LNCaP clone FGC (cell line): ENCODE measurements around the gene HEXIM2.

Experiments used
- DNase-seq: peaks from one replicate; pipeline ENCODE4 v3.0.0-alpha.2; 2011; ENCODE audit warnings: low read depth
- H3K4me3 ChIP-seq: 2 replicates; pipeline ENCODE4 v1.5.1; 2011; ENCODE audit warnings: mild to moderate bottlenecking, low read depth, low read length, control low read depth
- TF ChIP-seq, protein P1 (sequence below): IDR thresholded peaks from 2 replicates; pipeline ENCODE4 v1.5.1; 2012; ENCODE audit warnings: mild to moderate bottlenecking; ENCODE audit not compliant: control insufficient read depth, insufficient read depth; ENCODE audit errors: extremely low read depth

The HEXIM2 gene

DNA sequence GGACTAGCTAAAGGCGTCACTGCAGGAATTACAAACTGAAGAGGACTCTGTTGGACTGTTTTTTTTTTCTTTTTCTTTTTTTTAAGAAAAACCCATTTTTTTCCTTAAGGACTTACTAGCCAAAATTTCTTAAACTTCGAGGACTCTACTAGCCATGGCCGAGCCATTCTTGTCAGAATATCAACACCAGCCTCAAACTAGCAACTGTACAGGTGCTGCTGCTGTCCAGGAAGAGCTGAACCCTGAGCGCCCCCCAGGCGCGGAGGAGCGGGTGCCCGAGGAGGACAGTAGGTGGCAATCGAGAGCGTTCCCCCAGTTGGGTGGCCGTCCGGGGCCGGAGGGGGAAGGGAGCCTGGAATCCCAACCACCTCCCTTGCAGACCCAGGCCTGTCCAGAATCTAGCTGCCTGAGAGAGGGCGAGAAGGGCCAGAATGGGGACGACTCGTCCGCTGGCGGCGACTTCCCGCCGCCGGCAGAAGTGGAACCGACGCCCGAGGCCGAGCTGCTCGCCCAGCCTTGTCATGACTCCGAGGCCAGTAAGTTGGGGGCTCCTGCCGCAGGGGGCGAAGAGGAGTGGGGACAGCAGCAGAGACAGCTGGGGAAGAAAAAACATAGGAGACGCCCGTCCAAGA, 12.5 kb upstream of the HEXIM2 start:
- TF ChIP-seq, protein P1, sequence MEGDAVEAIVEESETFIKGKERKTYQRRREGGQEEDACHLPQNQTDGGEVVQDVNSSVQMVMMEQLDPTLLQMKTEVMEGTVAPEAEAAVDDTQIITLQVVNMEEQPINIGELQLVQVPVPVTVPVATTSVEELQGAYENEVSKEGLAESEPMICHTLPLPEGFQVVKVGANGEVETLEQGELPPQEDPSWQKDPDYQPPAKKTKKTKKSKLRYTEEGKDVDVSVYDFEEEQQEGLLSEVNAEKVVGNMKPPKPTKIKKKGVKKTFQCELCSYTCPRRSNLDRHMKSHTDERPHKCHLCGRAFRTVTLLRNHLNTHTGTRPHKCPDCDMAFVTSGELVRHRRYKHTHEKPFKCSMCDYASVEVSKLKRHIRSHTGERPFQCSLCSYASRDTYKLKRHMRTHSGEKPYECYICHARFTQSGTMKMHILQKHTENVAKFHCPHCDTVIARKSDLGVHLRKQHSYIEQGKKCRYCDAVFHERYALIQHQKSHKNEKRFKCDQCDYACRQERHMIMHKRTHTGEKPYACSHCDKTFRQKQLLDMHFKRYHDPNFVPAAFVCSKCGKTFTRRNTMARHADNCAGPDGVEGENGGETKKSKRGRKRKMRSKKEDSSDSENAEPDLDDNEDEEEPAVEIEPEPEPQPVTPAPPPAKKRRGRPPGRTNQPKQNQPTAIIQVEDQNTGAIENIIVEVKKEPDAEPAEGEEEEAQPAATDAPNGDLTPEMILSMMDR, result peak; percentile 85
- H3K4me3 ChIP-seq, result peak overlapping the region; percentile 67
- DNase-seq, result no peak

DNA sequence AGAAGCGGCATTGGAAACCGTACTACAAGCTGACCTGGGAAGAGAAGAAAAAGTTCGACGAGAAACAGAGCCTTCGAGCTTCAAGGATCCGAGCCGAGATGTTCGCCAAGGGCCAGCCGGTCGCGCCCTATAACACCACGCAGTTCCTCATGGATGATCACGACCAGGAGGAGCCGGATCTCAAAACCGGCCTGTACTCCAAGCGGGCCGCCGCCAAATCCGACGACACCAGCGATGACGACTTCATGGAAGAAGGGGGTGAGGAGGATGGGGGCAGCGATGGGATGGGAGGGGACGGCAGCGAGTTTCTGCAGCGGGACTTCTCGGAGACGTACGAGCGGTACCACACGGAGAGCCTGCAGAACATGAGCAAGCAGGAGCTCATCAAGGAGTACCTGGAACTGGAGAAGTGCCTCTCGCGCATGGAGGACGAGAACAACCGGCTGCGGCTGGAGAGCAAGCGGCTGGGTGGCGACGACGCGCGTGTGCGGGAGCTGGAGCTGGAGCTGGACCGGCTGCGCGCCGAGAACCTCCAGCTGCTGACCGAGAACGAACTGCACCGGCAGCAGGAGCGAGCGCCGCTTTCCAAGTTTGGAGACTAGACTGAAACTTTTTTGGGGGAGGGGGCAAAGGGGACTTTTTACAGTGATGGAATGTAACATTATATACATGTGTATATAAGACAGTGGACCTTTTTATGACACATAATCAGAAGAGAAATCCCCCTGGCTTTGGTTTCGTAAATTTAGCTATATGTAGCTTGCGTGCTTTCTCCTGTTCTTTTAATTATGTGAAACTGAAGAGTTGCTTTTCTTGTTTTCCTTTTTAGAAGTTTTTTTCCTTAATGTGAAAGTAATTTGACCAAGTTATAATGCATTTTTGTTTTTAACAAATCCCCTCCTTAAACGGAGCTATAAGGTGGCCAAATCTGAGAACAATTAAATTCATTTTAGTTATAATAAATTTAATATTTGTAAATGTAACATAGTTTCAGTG, 11.7 kb upstream of the HEXIM2 start:
- TF ChIP-seq, protein P1, result no peak
- peak overlapping the region; percentile 67 for H3K4me3 ChIP-seq
- DNase-seq, result no peak

DNA sequence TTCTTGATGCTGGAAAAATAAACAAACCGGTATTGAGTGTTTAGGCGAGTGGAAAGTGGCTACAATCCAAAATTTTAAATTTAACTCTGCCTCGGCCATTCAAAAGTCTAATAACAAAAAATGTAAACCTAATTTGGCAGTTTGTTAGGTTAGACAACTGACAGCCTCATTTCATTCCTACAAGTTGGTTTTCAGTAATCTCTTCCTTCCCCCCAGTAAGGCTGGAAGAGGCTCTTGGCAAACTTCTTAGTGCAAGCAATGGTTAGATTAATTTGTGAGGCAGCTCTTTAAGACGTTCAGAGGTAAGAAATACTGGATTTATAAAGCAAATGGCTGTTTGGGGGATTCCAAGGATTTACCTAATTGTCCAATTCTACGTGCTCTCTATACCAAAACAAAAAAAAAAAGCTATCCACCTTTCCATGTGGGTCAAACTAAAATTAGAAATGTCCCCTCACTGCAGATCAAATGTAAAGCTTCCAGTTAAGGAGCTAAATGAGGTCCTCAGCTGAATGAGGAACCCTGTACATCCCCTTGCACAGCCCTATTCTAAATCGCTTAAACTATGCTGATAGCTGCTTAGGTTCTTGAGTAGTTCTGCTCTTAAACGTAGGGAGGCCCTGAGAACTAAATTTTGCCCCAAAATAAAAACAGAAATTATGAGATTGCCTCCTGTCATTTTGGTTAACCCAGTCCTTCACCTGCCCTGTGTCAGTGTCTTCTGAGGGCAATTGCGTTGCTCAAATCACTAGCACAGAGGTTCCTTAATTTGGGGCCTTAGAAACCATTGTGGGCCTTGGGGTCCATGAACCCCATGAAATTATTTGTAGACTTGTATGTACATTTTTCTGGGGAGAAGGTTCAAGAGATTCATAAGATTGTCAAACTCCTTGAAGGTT, 10.5 kb upstream of the HEXIM2 start:
- peak overlapping the region; percentile 67 for H3K4me3 ChIP-seq
- TF ChIP-seq, protein P1, result no peak
- no peak for DNase-seq

DNA sequence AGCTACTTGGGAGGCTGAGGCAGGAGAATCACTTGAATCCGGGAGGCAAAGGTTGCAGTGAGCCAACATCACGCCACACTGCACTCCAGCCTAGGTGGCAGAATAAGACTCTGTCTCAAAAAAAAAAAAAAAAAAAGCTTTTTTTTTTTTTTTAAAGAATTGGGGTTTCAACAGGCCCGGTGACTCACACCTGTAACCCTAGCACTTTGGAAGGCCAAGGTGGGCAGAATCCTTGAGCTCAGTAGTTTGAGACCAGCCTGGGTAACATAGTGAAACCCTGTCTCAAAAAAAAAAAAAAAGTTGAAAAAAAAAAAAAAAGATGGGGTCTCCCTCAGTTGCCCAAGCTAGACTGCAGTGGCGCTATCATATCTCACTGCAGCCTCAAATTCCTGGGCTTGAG, 6.6 kb upstream of the HEXIM2 start:
- H3K4me3 ChIP-seq, result no peak overlapping the region
- TF ChIP-seq, protein P1, result no peak
- no peak for DNase-seq

DNA sequence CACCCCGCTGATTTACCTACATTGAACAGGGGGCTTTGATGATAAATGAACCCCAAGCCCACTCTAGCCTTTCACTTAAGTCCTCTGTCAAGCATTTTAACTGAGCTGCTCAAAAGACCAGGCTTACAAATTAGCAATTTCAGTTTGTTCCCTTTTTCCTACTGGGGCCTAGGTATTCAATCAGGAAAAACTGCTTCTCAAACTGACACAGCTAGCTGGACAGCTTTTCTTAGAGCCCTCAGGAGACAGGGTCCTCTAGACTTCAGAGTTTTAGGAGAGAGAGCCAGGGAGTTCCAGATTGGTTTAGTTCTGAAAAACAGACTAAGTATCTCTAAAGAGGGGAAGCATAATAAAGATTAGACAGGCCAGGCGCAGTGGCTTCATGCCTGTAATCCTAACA, 6.2 kb upstream of the HEXIM2 start:
- H3K4me3 ChIP-seq, result no peak overlapping the region
- TF ChIP-seq, protein P1, result no peak

DNA sequence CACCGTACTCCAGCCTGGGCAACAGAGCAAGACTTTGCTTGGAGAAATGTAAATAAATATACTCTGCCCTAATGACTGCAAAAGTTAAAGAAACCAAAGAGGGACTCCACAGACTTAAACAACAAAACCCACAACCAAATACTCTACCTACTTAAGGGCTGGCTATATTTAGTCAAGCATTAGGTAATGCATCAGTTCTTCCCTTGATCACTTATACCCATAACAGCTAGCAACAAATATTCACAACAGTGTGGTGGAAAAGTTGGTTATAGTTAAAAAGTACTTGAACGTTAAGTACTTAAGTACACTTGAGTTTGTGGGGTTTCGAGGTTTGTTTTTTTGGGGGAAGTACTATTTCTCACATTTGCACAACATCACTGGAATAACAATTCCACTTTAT, 5.4 kb upstream of the HEXIM2 start:
- DNase-seq, result no peak
- TF ChIP-seq, protein P1, result no peak
- no peak overlapping the region for H3K4me3 ChIP-seq

More for the DNA sequence above, 6.2 kb upstream of the HEXIM2 start:
- no peak for DNase-seq
